GM12878 (cell line): ENCODE results near the gene NECTIN1.

ENCODE experiments used
- CBX5 ChIP-seq: sonication (generic); IDR thresholded peaks from 2 replicates; pipeline ENCODE4 v1.6.1; 2016; ENCODE audit warnings: low read depth, moderate library complexity, mild to moderate bottlenecking, inconsistent platforms
- CREM ChIP-seq: IDR thresholded peaks from 2 replicates; pipeline ENCODE4 v1.6.1; 2014; ENCODE audit warnings: antibody characterized with exemption, low read depth
- CTCF ChIP-seq, 3 experiments: IDR thresholded peaks in 2 of 3; conservative IDR thresholded peaks in 1 of 3; 2 replicates each; pipeline ENCODE4 v1.5.1; 2011; ENCODE audit warnings: low read depth in 3 of 3, low read length in 3 of 3, mild to moderate bottlenecking in 3 of 3, control low read depth in 2 of 3, moderate library complexity in 2 of 3, inconsistent platforms in 1 of 3, mixed read lengths in 1 of 3; ENCODE audit not compliant: control insufficient read depth in 2 of 3, insufficient read depth in 1 of 3; ENCODE audit errors: extremely low read depth in 1 of 3
- EGR1 ChIP-seq, 2 experiments: IDR thresholded peaks; 1 replicate in 1 of 2; 2 replicates in 1 of 2; pipeline ENCODE4 v1.6.1; 2011 to 2012; ENCODE audit warnings: low read depth in 2 of 2, low read length in 2 of 2, borderline replicate concordance in 1 of 2, mild to moderate bottlenecking in 1 of 2, moderate library complexity in 1 of 2
- ESRRA ChIP-seq: IDR thresholded peaks from 2 replicates; pipeline ENCODE4 v1.6.1; 2012; ENCODE audit warnings: mild to moderate bottlenecking, low read length, improper control_type of control experiment
- EZH2 ChIP-seq: IDR thresholded peaks from 2 replicates; pipeline ENCODE4 v1.6.1; 2012; ENCODE audit warnings: low read depth, mild to moderate bottlenecking, control low read depth, inconsistent platforms, low read length, borderline replicate concordance; ENCODE audit not compliant: control insufficient read depth
- ZBTB4 ChIP-seq: fragments of 450-650 bp; formaldehyde crosslinking; IDR thresholded peaks from 2 replicates; pipeline ENCODE4 v1.4.0; 2022; ENCODE audit warnings: mild to moderate bottlenecking, moderate library complexity
- ZNF384 ChIP-seq: IDR thresholded peaks from 2 replicates; pipeline ENCODE4 v1.6.1; 2012; ENCODE audit warnings: low read depth, mild to moderate bottlenecking, low read length, improper control_type of control experiment, borderline replicate concordance

GRCh38 chr11:119744577-119744976 lies 15.6 kb upstream of the NECTIN1 start:
- TF ChIP-seq CBX5, result no peak
- no peak for TF ChIP-seq ESRRA
- no peak for TF ChIP-seq CTCF (IDR thresholded peaks at IDR 0.05 in 2 of 3, conservative IDR thresholded peaks at IDR 0.05 in 1 of 3; ENCODE audit: control insufficient read depth in 2 of 3, extremely low read depth in 1 of 3, insufficient read depth in 1 of 3, low read depth in 3 of 3, low read length in 3 of 3)
- no peak for TF ChIP-seq ZNF384
- no peak for TF ChIP-seq EGR1 (IDR thresholded peaks at IDR 0.05; ENCODE audit: borderline replicate concordance in 1 of 2, low read depth in 2 of 2, low read length in 2 of 2)
- TF ChIP-seq ZBTB4 (CRISPR knock-in tag), result no peak
- no peak for TF ChIP-seq CREM
- no peak for TF ChIP-seq EZH2
